Esophagus squamous epithelium (tissue), 5 donors: ENCODE results near the gene RAB6B. TPM values are rescaled to one million over a fixed set of nuclear protein-coding genes. Genes with fewer than 3 reads are reported as not detected.
A peak's percentile ranks its signal among the peaks of the same experiment; 100 is the strongest.

Experiments used
- DNase-seq: peaks from one replicate; lab custom pipeline; 2025; lab: John Stamatoyannopoulos, UW
- H3K27ac ChIP-seq, 4 donors: fragments of 200-600 bp; sonication (generic); one replicate each; pipeline ENCODE4 v1.5.1; 2016 to 2019; ENCODE audit warnings: mild to moderate bottlenecking in 1 of 4
- H3K27me3 ChIP-seq, 4 donors: fragments of 200-600 bp; sonication (generic); 1 replicate in 3 of 4; 2 replicates in 1 of 4; pipeline versions ENCODE4 v1.5.1 to v1.6.0; 2017 to 2021; ENCODE audit warnings: antibody characterized with exemption in 1 of 4
- H3K36me3 ChIP-seq, 3 donors: fragments of 200-600 bp; sonication (generic); one replicate each; pipeline ENCODE4 v1.5.1; 2016 to 2019
- H3K4me1 ChIP-seq, 3 donors: fragments of 200-600 bp; sonication (generic); one replicate each; pipeline ENCODE4 v1.5.1; 2017 to 2019
- H3K4me3 ChIP-seq, 4 donors: fragments of 200-600 bp; sonication (generic); 1 replicate in 3 of 4; 2 replicates in 1 of 4; pipeline ENCODE4 v1.5.1; 2016 to 2019; ENCODE audit warnings: mild to moderate bottlenecking in 2 of 4, moderate library complexity in 1 of 4
- H3K9me3 ChIP-seq, 3 donors: fragments of 200-600 bp; sonication (generic); one replicate each; pipeline ENCODE4 v1.5.1; 2016 to 2019
- POLR2A ChIP-seq, 4 donors: fragments of 450-650 bp; IDR thresholded peaks; one replicate each; pipeline ENCODE4 v1.6.1; 2017; ENCODE audit warnings: antibody characterized with exemption in 4 of 4, mild to moderate bottlenecking in 4 of 4, moderate library complexity in 3 of 4
- WGBS, 2 donors: methylation state at CpG; one replicate each; pipeline ENCODE4 v1.1.5; 2018; 5-methylcytosine and 5-hydroxymethylcytosine counted together
- intact Hi-C: fragments of 100-400 bp; cut with DNase I; formaldehyde crosslinking; loops from one replicate; pipeline ENCODE4 v1.15.0; 2022
- total RNA-seq, 4 donors: library from RNA; depleted of rRNA; stranded (reverse); fragments of >200 nt; gene quantifications; one replicate each; pipeline ENCODE4 v1.1.0, GENCODE V29; 2016
- TF ChIP-seq, protein P1 (sequence below), 6 experiments: fragments of 450-650 bp in 4 of 6; fragments of 200-600 bp in 2 of 6; sonication (generic) in 2 of 6; IDR thresholded peaks; one replicate each; pipeline ENCODE4 v1.5.1; 2016 to 2019; ENCODE audit warnings: antibody characterized with exemption in 6 of 6, mild to moderate bottlenecking in 4 of 6, moderate library complexity in 4 of 6
- donor health status: DM: yes; HTN: yes; CAD: no.

Gene RAB6B
- total RNA-seq: 1 to 10 TPM in 2 of 4 donors, under 1 TPM in 2; 0.09 to 1.7 (median 0.68) TPM

DNA sequence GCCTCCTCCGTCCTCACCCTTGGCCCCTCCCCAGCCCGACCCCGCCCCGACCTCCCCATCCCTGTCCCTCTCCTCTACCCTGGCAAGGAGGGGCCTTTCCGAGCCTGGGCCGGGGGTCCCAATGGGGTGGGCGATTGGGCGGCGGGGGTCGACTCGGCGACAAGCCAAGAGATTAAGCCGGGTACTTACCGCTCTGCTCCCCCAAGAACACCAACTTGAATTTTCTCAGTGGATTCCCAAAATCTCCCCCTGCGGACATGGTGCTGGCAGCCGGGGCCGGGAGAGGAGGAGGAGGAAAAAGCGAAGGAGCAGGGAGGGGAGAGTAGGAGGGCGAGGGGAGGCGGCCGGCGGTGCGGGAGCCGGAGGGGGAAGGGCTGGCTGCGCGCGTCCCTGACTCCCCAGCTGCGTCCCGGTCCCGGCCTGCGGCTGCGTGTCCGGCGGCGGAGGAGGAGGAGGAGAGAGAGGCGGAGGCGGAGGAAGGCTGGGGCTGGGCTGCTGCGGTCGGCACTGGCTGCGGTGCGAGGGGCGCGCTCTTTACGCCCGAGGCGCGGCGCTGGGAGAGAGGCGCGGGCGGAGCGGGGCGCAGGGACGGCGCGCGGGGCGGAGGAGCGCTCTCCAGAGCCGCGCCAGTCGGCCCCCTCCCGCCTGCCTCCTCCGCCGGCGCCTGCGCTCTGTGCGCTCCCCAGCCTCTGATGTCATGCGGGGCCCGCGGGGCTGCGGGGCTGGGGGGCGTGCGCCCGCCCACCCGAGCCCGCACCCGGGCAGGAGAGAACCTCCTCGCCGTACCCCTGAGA, at the start of gene RAB6B:
TSS of gene RAB6B (minus strand) at position 675 of the 794 bp plus-strand sequence. CDS start at position 259, 416 bp downstream.
- no peak for DNase-seq
- H3K9me3 ChIP-seq: no peaks in the 10 kb centered on the region
- TF ChIP-seq, protein P1, sequence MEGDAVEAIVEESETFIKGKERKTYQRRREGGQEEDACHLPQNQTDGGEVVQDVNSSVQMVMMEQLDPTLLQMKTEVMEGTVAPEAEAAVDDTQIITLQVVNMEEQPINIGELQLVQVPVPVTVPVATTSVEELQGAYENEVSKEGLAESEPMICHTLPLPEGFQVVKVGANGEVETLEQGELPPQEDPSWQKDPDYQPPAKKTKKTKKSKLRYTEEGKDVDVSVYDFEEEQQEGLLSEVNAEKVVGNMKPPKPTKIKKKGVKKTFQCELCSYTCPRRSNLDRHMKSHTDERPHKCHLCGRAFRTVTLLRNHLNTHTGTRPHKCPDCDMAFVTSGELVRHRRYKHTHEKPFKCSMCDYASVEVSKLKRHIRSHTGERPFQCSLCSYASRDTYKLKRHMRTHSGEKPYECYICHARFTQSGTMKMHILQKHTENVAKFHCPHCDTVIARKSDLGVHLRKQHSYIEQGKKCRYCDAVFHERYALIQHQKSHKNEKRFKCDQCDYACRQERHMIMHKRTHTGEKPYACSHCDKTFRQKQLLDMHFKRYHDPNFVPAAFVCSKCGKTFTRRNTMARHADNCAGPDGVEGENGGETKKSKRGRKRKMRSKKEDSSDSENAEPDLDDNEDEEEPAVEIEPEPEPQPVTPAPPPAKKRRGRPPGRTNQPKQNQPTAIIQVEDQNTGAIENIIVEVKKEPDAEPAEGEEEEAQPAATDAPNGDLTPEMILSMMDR (IDR thresholded peaks at IDR 0.05): no peak
- TF ChIP-seq POLR2A (IDR thresholded peaks at IDR 0.05): no peak
- H3K4me3 ChIP-seq: peak within 1 kb of the TSS; percentile 45 to 82 (median 64)
- H3K36me3 ChIP-seq: no peaks in the 10 kb centered on the region
- peak within 1 kb of the TSS in 2 of 4 donors; percentile 16 to 29 for H3K27ac ChIP-seq
- H3K27me3 ChIP-seq: peaks cover 0 to 40% (median 0%) of the 10 kb centered on the region in 4 donors
- peaks cover 12 to 26% (median 25%) of the 10 kb centered on the region in 3 donors for H3K4me1 ChIP-seq
- WGBS, 2 donors: 0% methylated on average over 16 to 28 of the region's 80 CpGs
- intact Hi-C loops: no loop called here

GRCh38 chr3:133944641-133945380, 49.1 kb upstream of the RAB6B start:
- 19 to 57% methylated on average over 7 to 11 of the region's 13 CpGs for WGBS, 2 donors
- no peak for DNase-seq
- no peaks in the 10 kb centered on the region for H3K27me3 ChIP-seq

GRCh38 chr3:133944181-133944580, 48.5 kb upstream of the RAB6B start:
- no peaks in the 10 kb centered on the region for H3K36me3 ChIP-seq
- no peaks in the 10 kb centered on the region for H3K27me3 ChIP-seq
- no peak overlapping the region for H3K4me3 ChIP-seq
- TF ChIP-seq, protein P1 (IDR thresholded peaks at IDR 0.05): no peak
- TF ChIP-seq POLR2A (IDR thresholded peaks at IDR 0.05): no peak
- intact Hi-C loops: no loop called here
- 32 to 38% methylated on average over 2 of the region's 2 CpGs for WGBS, 2 donors
- peaks cover 25 to 81% (median 35%) of the 10 kb centered on the region in 3 donors for H3K4me1 ChIP-seq
- no peak for DNase-seq
- H3K9me3 ChIP-seq: no peaks in the 10 kb centered on the region
- H3K27ac ChIP-seq: peak overlapping the region; percentile 37 to 85 (median 75)

More at GRCh38 chr3:133944641-133945380, 49.1 kb upstream of the RAB6B start:
- TF ChIP-seq, protein P1 (IDR thresholded peaks at IDR 0.05): no peak
- TF ChIP-seq POLR2A (IDR thresholded peaks at IDR 0.05): no peak
- peaks cover 25 to 85% (median 35%) of the 10 kb centered on the region in 3 donors for H3K4me1 ChIP-seq
- no peaks in the 10 kb centered on the region for H3K36me3 ChIP-seq
- intact Hi-C loops: no loop called here
- H3K27ac ChIP-seq: peak overlapping the region; percentile 37 to 85 (median 75)
- no peaks in the 10 kb centered on the region for H3K9me3 ChIP-seq
- H3K4me3 ChIP-seq: no peak overlapping the region

- 36% methylated on average over 5 of the region's 5 CpGs for WGBS, 2 donors
- no peak for TF ChIP-seq POLR2A (IDR thresholded peaks at IDR 0.05)
- TF ChIP-seq, protein P1 (IDR thresholded peaks at IDR 0.05): no peak
- Histone ChIP-seq H3K4me1 (peaks cover 22 to 81% (median 35%) of the 10 kb centered on the region in 3 donors), H3K27ac (peak overlapping the region; percentile 37 to 85 (median 75)), H3K9me3 (no peaks in the 10 kb centered on the region), H3K27me3 (no peaks in the 10 kb centered on the region), H3K36me3 (no peaks in the 10 kb centered on the region), H3K4me3 (no peak overlapping the region)
- intact Hi-C loops: no loop called here
- DNase-seq: no peak
These were observed 48.0 kb upstream of the RAB6B start for GRCh38 chr3:133943639-133944141.
